Ascending aorta (tissue), 2 donors: Measurements from ENCODE around the gene LYRM4. TPM values are rescaled to one million over a fixed set of nuclear protein-coding genes. Genes with fewer than 3 reads are reported as not detected.

Experiments
- DNase-seq, 2 donors: peaks; one replicate each; pipeline ENCODE4 v3.0.0-alpha.2; 2019; ENCODE audit warnings: low spot score in 2 of 2
- H3K27ac ChIP-seq, 2 donors: fragments of 200-600 bp; sonication (generic); one replicate each; pipeline ENCODE4 v1.5.1; 2016 to 2017; ENCODE audit warnings: mild to moderate bottlenecking in 1 of 2
- H3K27me3 ChIP-seq: fragments of 200-600 bp; sonication (generic); one replicate; pipeline ENCODE4 v1.5.1; 2017
- H3K36me3 ChIP-seq, 2 donors: fragments of 200-600 bp; sonication (generic); one replicate each; pipeline ENCODE4 v1.5.1; 2016
- H3K4me1 ChIP-seq, 2 donors: fragments of 200-600 bp; sonication (generic); one replicate each; pipeline ENCODE4 v1.5.1; 2016 to 2017; ENCODE audit warnings: mild to moderate bottlenecking in 1 of 2
- H3K4me3 ChIP-seq, 2 donors: fragments of 200-600 bp; sonication (generic); one replicate each; pipeline ENCODE4 v1.5.1; 2016 to 2017; ENCODE audit warnings: mild to moderate bottlenecking in 1 of 2
- H3K9me3 ChIP-seq, 2 donors: fragments of 200-600 bp; sonication (generic); one replicate each; pipeline ENCODE4 v1.5.1; 2016
- intact Hi-C: fragments of 100-400 bp; cut with DNase I; formaldehyde crosslinking; loops from one replicate; pipeline ENCODE4 v1.15.1; 2023
- total RNA-seq: library from RNA; depleted of rRNA; stranded (reverse); fragments of >200 nt; gene quantifications from one replicate; pipeline ENCODE4 v1.1.0, GENCODE V29; 2016
- TF ChIP-seq, protein P1 (sequence below), 3 experiments: fragments of 200-600 bp in 2 of 3; fragments of 450-650 bp in 1 of 3; sonication (generic) in 2 of 3; IDR thresholded peaks; one replicate each; pipeline ENCODE4 v1.5.1; 2016 to 2019; ENCODE audit warnings: antibody characterized with exemption in 3 of 3, mild to moderate bottlenecking in 1 of 3, moderate library complexity in 1 of 3

Gene LYRM4
- total RNA-seq, 1 donor from 2014 or later: 10.5 TPM

DNA sequence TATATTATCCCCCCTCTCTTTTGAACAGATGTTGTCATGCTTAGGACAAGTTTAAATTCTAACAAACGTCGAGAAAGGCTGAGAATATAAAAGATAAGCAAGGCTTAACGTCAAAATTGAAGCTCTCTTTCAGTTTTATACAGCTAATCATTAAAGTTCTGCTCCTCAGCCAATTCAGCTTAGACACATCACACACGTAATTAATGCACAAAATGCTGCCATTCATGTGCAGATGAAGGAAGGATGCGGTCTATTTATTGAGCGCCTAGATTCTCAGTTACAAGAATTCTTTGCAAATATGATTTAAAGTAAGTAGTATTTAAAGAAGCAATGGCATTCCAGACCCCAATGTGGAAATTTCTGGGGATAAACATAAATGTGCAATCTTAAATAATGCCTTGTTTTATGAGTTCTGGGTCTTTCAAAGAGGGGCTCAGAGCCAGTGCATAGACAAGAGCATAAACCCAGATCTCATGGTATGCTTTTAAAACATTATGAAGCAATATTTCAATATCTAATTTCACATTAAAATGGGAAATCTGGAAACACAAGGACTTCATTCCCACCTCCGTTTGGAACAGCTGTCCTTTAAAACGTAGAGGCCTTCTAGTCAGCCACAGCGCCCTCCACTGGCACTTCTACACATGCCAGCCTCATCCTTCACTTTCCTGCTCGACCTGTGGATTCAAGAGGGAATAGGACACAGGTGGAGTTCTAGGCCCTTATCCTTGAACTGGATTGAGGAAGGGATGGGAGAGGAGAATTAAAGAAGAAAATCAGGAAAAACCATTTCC is 85.8 kb downstream of the LYRM4 start:
- no peak for DNase-seq
- H3K27ac ChIP-seq: no peak overlapping the region
- H3K36me3 ChIP-seq: no peaks in the 10 kb centered on the region
- intact Hi-C loops: no loop called here
- no peaks in the 10 kb centered on the region for H3K27me3 ChIP-seq
- TF ChIP-seq, protein P1, sequence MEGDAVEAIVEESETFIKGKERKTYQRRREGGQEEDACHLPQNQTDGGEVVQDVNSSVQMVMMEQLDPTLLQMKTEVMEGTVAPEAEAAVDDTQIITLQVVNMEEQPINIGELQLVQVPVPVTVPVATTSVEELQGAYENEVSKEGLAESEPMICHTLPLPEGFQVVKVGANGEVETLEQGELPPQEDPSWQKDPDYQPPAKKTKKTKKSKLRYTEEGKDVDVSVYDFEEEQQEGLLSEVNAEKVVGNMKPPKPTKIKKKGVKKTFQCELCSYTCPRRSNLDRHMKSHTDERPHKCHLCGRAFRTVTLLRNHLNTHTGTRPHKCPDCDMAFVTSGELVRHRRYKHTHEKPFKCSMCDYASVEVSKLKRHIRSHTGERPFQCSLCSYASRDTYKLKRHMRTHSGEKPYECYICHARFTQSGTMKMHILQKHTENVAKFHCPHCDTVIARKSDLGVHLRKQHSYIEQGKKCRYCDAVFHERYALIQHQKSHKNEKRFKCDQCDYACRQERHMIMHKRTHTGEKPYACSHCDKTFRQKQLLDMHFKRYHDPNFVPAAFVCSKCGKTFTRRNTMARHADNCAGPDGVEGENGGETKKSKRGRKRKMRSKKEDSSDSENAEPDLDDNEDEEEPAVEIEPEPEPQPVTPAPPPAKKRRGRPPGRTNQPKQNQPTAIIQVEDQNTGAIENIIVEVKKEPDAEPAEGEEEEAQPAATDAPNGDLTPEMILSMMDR (IDR thresholded peaks at IDR 0.05): no peak
- H3K4me1 ChIP-seq: no peaks in the 10 kb centered on the region
- H3K9me3 ChIP-seq: no peaks in the 10 kb centered on the region
- no peak overlapping the region for H3K4me3 ChIP-seq

DNA sequence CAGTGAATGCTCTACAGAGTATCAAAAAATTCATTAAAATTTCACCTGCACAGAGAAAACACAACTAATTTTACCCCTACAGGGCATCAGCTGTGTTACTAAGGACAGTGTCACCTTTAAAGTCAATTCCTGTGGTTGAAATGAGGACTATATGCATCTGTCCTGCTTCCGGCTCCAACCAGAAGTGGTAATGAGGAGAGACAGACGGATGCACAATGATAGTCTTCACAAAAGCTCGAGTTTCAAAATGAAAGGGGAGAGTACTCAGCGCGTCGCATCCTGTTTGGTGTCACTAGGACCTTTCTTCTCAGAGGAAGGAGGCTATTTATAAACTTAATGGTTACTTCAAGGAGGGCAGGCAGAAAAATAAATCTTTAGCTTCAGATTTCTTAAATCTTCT is 86.5 kb downstream of the LYRM4 start:
- intact Hi-C loops: no loop called here
- Histone ChIP-seq H3K9me3 (no peaks in the 10 kb centered on the region), H3K36me3 (no peaks in the 10 kb centered on the region), H3K4me1 (no peaks in the 10 kb centered on the region), H3K4me3 (no peak overlapping the region), H3K27me3 (no peaks in the 10 kb centered on the region), H3K27ac (no peak overlapping the region)
- TF ChIP-seq, protein P1 (IDR thresholded peaks at IDR 0.05): no peak
- no peak for DNase-seq

DNA sequence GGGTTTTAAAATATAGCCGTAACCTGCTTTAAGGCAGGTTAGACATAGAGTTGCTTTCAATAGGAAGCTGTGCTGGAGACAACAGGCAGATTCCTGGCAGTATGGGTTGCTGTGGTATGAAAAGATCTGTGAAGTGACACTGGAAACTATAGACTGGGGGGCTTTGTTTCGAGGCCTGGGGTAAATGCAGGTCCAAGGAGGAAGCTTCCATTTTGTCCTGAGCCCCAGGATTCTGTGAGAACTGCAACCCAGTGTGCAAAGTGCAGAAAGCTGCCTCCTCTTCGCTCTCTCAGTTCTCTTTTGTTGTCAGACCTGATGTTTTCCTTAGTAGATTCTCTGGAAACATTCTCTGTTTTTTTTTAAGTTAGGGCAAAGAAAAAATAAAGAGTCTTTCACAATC is 86.9 kb downstream of the LYRM4 start:
- no peak for DNase-seq
- Histone ChIP-seq H3K4me3 (no peak overlapping the region), H3K36me3 (no peaks in the 10 kb centered on the region), H3K4me1 (no peaks in the 10 kb centered on the region), H3K27ac (no peak overlapping the region), H3K27me3 (no peaks in the 10 kb centered on the region), H3K9me3 (no peaks in the 10 kb centered on the region)
- TF ChIP-seq, protein P1 (IDR thresholded peaks at IDR 0.05): no peak
- intact Hi-C loops: no loop called here

DNA sequence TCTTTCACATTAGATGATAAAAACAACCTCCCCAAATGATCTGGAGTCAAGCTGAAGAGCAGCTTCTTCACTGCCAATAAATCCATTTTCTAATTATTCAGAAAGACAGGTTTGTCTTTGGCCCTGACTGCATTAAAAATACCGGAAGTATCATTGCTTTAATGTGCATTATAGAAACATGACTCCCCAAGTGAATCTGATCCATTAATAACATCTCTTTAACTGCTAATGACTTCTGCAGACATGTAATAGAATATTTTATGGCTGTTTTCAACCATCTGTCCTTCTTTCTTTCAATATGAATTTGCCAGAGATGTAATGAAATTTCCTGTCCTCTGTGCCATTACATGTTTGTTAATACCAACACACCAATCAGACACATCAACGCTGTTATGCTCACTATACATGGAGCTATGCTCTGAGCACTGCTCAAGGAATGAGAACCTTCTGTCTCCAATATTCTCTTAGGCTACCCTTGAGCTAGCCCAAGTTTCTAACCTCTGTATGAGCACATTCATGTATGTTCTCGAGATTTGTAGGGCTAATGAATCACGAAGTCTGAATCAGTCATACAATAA is 87.8 kb downstream of the LYRM4 start:
- no peaks in the 10 kb centered on the region for H3K9me3 ChIP-seq
- no peak overlapping the region for H3K4me3 ChIP-seq
- TF ChIP-seq, protein P1 (IDR thresholded peaks at IDR 0.05): no peak
- H3K4me1 ChIP-seq: no peaks in the 10 kb centered on the region
- H3K27ac ChIP-seq: no peak overlapping the region
- no peak for DNase-seq
- no peaks in the 10 kb centered on the region for H3K36me3 ChIP-seq
- H3K27me3 ChIP-seq: no peaks in the 10 kb centered on the region
- intact Hi-C loops: no loop called here

DNA sequence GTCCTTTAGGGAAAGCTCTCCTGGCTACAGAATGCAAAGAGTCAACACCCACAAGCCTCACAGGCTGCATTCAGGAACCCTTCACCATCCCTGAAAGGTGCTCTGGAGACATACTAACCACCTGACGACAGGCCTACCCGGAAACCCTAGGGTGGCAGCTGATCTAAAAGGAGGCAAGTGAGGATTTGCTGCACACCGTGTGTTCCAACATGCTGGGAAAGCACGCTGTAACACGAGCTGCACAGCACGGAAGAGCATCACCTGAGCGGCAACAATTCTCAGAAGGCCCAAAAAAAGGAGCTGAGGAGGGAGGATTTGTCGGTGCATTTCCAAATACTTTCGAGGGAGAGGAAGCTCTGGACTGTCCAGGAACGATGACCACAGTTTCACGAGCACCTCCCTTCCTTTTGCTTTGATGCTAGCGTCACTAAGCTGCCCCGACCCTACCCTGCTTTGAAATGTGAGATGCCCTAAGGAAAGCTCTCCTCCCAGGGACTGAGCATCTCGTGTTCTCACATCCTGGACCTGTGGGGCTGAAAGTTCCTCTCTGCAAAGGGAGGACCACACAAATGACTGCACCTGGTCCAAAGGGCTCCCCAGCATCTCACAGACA is 88.6 kb downstream of the LYRM4 start:
- DNase-seq: no peak
- Histone ChIP-seq H3K27ac (no peak overlapping the region), H3K9me3 (no peaks in the 10 kb centered on the region), H3K4me3 (no peak overlapping the region), H3K4me1 (no peaks in the 10 kb centered on the region), H3K36me3 (no peaks in the 10 kb centered on the region), H3K27me3 (no peaks in the 10 kb centered on the region)
- TF ChIP-seq, protein P1 (IDR thresholded peaks at IDR 0.05): no peak
- intact Hi-C loops: no loop called here
